Measurements from ENCODE around the gene NR2C2AP. TPM values are rescaled to one million over a fixed set of nuclear protein-coding genes. Genes with fewer than 3 reads are reported as not detected.

Gene NR2C2AP
- total RNA-seq, 1 experiment from 2014 or later, result 22.6 TPM

DNA sequence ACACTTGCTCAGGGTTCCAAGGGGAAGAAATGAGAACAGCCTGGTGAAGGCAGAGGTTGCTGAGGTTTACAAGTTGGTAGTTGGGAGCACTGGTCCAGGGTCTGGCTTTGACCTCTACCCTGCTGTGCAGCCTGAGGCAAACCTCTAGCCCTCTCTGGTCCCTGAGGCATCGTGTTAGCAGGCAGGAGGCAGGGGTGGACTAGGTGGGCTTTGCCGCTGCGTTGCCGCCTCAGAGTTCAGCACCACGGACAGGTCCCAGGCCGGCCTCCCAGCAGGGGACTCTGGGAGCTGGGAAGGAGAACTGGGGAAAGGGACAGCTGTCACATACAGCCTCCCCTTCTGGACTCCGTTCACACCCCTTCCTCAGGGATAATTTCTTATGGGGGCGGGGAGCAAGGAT, 11.7 kb upstream of the NR2C2AP start:
- peak; percentile 29 for DNase-seq (ENCODE audit: low read depth)

DNA sequence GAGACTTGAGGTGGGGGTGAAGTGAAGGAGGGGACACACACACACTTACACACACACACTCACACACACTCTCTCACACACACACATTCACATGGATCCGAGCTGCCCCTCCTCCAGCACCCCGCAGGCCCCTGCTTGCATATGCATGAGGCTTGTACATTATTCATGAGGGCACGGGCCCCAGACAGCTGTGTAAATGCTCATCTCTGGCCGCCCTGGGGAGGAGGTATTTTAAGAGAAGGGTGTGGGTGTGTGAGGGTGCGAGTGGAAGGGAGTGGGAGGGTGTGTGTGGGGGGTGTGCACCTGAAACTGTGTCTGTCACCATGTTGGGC, 10.9 kb upstream of the NR2C2AP start:
- DNase-seq (ENCODE audit: low read depth), result no peak

DNA sequence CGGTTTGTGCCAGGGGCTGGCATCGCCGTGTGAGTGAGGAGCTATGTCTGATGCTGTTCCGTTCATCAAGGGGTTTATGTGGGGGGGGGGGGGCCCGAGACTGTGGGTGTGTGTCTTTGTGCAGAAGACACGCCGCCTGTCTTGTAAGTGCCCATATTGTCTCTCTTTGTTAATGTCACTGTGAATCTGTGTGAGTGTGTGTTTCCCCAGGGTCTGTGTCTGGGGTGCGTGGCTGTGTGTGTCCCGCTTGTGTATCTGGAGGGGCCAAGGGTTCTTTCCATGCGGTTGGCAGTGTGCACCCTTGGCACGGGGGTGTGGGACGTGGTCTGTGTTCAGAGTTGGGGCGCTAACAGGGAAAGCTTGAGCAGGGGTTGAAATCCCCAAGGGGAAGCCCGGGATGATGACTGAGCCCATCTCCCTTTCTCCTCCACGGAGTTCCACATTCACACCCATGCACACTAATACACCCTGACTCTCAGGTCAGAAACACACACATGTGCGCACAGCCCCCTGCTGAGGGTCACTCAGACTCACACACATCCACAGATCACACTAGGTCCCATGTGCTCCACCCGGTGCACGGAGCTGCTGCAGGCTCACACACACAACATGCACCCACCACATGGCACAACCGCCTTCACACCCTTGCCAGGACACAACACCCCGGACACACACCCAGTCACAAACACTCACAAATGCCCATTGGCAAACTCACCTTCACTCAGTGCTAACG, 10.4 kb upstream of the NR2C2AP start:
- no peak for DNase-seq (ENCODE audit: low read depth)

DNA sequence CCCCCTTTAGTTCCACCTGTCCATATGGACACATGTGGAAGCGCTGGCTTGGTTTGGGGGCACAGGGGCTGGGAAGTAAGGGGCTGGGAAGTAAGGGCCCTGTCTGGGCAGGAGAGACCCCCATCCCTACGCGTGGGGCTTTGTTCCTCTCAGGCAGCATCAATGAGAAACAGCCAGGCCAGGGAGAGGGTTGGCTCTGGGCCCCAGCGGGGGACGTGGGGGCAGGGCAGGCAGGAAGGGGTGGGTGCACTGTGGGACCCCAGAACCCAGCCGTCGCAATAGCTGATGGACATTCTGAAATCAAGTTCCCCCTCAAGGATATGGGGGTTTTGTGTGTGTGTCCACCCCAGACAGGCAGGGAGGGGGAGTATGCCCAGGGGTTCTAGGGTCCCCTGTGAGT, 9.7 kb upstream of the NR2C2AP start:
- DNase-seq (ENCODE audit: low read depth), result no peak

DNA sequence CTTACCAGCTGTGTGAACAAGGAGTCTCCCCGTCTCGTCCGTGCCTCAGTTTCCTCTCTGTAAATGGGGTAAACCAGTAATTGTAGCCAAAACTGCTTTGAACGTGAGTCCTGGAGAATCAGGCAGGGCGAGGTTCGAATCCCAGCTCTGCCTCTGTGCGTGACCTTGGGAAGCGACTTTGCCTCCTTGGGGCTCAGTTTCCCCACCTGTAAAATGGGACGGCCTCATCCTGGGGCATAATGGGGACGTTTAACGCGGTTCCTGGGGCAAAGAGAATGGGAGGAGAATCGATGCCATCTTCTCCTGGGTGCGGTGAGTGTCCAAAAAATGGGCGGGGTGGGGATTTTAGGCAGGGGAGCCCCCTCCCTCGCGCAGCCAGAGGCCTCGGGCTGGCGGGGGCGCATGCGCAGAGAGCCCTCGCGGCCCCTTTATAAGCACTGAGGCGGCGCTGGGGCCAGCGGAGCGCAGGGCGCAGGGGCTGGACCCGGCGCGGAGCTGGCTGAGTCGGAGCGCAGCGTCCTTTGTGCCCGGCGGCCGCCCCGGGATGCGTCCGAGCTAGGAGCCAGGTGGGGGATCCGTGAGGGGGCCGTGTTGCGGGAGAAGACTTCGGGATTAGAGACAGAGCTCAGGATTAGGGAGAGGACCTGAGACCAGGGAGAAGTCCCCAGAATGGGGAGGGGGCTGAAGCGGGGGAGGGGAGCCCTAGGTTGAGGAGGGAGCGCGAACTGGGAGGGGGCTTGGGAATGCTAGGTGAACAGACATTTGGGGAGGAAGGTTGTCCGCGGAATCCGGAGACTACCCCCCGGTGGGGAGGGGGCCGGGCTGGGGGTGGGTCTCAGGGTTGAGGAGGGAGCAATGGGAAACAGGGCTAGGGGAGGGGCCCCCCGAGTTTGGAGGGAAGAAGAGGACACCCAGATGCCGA, 8.5 kb upstream of the NR2C2AP start, which contains the start of gene NCAN:
TSS of gene NCAN (plus strand) at position 460 of the 922 bp plus-strand sequence. CDS start 4,996 bp downstream, outside the sequence.
- DNase-seq (ENCODE audit: low read depth), result no peak

DNA sequence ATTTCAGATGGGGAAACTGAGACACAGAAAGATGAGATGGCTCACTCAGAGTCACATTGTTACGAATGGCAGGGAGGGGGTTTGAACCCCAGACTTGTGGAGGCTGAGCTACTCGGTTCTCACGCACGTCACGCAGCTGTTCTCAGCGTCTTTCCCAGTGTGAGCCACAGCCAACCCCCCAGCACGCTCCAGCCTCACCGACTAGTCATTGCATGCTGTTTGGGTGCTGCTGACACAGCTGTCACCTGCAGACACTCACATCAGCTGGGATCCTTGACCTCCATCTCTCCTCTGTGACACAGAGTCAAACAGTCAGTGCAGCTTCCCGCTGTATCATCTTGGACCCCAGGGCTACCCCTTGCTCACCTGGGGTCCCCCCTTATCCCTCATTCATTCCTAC, 6.2 kb upstream of the NR2C2AP start:
- peak; percentile 22 for DNase-seq (ENCODE audit: low read depth)

DNA sequence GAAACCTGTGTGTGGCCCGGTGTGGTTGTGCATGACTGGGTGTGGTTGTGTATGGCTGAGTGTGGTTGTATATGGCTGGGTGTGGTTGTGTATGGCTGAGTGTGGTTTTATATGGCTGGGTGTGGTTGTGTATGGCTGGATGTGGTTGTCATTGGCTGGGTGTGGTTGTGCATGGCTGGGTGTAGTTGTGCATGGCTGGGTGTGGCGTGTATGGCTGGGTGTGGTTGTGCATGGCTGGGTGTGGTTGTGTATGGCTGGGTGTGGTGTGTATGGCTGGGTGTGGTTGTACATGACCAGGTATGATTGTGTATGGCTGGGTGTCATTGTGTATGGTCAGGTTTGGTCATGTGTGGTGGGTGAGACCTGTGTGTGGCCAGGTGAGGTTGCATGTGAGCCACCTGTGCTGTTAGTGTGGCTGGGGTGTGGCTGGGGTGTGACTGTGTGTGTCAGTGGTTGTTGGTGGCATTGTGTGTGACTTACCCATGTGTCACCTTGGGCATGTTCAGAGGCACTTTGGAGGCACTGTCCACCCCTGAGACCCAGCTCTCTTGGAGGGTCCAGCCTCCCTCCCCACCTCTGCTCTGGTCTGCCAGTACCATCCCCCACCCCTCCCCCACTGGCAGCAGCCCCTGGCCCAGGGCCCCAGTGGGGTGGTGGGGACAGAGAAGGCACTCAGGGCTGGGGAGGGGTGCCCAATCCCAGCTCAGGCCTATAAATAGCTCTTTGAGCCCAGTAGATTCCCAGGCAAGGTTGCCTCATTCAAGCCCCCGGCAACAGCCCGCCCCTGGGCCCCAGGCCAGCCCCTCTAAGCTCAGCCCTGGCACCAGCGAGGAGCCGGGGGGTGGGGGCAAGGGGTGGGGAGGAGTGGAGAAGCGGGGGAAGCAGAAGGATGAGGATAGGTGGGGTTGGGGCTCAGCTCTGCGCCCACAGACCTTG, 4.7 kb upstream of the NR2C2AP start:
- no peak for DNase-seq (ENCODE audit: low read depth)

DNA sequence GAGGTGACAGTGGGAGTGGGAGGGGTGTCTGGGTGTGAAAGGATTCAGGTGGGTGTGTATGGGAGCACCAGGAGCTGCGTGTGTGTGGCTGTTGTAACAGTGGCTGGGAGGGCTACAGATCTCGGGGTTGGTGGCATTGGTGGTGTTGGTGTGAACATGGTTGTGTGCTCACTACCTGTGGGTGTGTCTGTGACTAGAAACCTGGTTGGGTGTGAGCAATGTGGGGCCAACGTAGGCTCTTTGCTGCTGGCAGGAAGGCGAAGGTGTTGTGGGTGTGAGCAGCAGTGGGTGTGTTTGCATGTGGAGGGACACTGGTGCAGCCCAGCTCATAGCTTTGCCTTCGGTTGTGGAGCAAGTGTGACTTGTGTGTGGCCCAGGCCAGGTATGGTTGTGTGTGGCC, 3.7 kb upstream of the NR2C2AP start:
- DNase-seq (ENCODE audit: low read depth), result no peak

DNA sequence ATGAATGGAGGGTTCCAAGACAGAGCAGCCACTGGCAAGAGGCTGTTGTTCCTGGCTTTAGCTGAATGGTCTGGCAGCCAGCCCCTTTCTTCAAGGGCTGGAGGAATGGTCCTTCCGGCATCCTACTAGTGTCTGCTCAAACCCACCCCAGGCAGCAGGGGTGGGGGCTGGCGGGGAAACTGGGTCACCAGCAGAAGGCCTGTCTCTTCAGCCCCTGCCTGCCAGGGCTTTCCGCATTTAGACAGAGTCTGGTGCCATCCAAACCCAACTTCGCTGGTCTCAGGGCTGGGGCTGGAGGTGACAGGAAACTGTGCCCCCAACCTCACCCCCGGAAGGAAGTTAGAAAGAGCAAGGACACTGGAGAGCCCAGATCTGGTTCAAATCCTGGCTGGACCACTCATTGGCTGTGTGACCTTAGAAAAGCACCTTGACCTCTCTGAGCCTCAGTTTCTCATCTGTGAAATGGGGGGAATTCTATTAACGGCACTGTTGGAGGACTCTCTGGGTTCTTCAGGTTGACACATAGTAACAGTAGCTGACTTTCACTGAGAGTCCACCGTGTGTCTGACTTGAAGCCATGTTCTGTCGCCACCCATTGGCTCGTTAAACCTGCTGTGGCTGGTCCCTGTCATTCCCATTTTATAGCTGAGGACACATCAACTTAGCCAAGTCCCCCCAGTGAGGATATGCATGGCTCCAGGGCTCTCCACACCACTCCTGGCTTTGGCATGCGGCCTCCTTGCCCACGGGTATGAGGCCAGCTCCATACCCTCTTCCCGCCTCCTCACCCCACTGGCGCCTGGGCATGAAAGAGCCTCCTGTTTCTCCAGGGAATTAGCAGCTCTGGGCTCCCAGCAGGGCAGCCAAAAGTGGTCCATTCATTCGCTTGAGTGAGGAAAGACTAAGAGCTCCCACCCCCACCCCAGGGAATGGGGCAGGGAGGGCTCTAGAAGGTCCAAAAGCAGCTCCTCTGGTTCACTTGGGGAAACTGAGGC, 2.5 kb upstream of the NR2C2AP start:
- DNase-seq (ENCODE audit: low read depth), result no peak

DNA sequence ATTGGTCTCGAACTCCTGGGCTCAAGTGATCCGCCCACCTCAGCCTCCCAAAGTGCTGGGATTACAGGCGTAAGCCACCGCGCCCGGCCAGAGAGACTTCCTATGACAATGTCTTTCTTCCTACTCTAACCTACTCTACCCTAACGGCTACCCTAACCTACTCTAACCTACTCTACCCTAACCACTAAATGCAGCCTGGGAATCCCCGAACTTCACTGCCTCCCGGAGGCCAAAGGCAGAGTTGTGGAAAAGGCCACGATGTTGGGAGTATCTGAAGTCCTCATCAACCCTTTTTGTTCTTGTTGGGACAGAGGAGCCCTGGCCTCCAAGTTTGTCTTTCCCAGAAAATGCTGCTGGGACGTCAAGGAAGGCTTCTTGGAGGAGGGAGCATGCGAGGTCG, 967 bp upstream of the NR2C2AP start:
- no peak for DNase-seq (ENCODE audit: low read depth)

DNA sequence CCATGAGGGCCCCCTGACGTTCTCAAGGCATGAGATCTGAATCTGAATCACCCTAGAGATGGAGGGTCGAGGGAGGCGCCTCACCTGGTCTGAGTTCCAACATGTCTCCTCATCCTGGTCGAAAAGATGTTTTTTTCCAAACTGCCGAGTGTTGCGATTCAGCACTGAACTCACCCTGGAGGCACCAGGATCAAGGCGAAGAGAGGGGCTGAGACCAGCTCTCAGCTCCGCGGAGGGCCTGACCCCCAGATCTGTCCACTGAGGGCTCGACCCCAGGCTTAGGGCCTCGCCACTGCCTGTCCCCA, 555 bp downstream of the NR2C2AP start:
- DNase-seq (ENCODE audit: low read depth), result no peak

DNA sequence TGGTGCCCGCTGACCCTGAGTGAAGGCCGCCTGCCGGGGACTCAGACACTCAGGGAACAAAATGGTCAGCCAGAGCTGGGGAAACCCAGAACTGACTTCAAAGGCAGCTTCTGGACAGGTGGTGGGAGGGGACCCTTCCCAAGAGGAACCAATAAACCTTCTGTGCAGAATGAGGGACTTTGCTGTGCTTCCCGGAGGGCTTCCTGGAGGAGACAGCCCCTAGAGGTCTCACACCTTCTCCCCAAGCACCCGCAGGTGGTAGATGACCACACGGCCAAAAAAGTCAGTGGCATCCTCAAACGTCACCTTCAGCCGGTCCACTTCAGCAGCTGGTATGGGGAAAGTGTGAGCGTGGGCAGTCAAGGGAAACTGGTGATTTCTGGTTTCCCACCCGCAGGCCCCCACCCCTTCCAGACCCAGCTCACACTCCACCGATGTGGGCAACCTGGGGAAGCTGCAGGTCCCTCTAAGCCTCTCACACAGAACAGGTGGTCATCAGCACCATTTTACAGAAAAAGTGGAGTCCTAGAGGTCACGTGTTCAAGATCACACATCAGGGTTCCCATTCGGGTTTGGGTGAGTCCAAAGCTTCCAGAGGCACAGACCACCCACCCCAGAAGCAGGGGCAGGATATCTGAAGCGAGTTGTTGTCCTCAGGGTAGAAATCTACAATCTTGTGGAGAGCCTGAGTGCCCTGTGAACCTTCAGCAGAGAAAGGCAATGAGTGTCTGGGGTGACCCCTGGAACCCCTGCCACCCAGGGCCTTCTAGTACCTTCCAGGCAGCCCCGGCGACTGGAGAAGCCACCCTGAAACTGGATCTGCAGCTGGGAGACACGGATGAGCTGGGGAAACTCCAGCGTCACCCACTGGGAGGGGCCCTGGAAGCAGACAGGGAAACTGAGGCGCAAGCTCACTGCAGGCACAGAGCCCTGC, 1.2 kb downstream of the NR2C2AP start:
- DNase-seq (ENCODE audit: low read depth), result no peak

DNA sequence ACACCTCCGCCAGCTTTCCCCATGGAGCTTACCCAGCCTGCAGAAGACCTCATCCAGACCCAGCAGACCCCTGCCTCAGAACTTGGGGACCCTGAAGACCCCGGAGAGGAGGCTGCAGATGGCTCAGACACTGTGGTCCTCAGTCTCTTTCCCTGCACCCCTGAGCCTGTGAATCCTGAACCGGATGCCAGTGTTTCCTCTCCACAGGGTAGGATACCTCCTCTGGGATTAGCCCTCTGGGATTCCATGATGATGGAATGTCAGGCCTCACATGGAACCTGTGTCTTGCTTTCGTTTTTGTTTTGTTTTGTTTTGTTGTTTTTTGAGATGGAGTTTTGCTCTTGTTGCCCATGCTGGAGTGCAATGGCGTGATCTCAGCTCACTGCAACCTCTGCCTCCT, 9.3 kb downstream of the NR2C2AP start:
- DNase-seq (ENCODE audit: low read depth), result no peak

DNA sequence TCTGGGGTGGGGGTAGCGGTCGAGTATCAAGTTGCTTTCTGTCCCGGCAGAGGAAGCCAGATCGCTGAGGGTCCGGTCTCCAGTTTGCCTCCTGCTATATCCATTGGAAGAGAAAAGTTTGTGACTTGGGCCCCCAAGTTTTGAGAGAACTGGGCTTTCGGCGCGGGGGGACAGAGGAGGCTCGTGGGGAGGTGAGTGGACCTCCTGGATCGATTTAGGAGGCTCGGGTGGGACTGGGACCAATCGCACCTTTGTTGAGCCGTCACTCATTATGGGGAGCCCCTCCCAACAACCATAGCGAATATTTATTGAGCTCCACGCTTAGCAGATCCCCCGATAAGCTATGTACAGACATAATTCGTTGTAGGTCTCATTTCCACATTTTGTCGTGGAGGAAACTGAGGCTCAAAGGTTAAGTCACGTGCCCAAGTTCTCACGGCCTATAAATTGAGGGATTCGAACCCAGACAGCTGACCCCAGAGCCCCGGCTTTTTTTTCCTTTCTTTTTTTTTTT, 10.2 kb downstream of the NR2C2AP start:
- no peak for DNase-seq (ENCODE audit: low read depth)

DNA sequence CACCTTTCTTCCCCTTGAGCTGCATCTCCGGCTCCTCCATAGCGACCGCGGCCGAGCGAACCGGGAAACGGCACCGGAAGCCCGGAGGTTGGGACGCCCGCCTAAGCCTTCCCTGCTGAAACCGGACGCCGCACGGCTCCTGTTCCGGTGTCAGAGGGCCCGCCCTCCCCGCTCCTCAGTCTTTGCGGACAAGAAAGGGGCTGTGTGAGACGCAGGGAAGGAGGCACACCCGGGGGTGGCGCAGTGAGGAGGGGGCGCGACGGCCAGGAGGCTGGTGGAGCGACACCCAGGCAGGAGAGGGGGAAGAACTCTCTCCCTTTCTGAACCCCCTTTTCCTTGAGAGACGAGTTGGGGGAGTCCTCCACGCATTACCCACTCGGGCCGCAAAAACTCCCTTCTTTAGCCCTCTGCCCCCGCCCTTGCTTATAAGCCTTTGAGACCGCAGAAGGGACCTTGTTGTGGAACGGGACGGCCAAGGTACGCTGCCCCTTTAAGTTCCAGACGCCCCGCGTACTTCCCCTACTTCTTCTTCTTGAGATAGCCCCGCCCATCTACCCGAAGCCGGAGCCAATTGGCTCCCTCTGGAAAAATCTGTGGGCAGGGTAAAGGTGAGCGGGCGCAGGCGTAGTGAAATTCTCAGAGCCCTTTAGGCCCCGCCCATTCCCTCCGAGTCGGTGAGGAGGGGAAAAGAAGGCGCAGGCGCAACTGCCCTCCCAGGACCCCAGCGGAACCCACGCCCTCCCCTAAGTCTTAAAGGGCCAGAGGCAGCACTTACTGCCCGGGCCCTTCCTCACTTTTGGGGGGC, 10.9 kb downstream of the NR2C2AP start, which contains the start of the genes BORCS8 and RFXANK:
TSS of gene BORCS8 (minus strand) at position 75 of the 805 bp plus-strand sequence. CDS start at position 40, 35 bp downstream.
TSS of gene RFXANK (plus strand) at position 181 of the 805 bp plus-strand sequence. CDS start 1,689 bp downstream, outside the sequence.
- peak; percentile 99 for DNase-seq (ENCODE audit: low read depth)

DNA sequence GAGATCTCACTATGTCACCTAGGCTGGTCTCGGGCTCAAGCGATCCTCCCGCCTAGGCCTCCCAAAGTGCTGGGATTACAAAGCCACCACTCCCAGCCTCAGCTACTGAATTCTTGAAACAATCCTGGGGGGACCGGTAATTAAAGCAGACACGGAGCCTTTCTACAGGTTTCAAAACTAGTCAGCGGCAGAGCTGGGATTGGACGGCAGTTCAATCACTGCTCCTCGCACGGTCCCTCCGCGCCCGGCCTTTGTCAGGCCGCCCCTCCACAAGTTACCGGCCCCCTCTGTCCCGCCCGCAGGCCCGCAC, 11.5 kb downstream of the NR2C2AP start:
- DNase-seq (ENCODE audit: low read depth), result no peak

DNA sequence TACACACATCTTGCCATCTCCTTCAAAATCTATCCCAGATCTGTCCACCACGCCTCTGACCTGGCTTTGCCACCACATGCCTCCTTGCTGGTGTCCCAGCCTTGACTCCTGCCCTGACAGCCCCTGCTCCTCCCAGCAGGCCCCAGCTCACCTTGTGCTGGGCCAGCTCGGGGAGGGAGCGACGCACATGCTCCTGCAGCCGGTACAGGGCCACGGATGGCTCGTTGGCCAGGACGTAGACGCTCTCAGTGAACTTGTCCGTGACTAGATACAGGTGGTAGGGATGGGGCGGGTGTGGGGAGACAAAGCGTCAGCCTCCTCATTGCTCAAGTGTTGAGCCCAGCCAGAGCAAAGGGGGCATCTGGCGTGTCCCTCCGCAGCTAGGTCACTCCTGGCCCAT, 16.5 kb downstream of the NR2C2AP start:
- DNase-seq (ENCODE audit: low read depth), result no peak

All from M059J (cell line).